ENCODE results near the gene FRYL. TPM values are rescaled to one million over a fixed set of nuclear protein-coding genes. Genes with fewer than 3 reads are reported as not detected.

Gene FRYL
- total RNA-seq, 1 experiment from 2014 or later: 53.9 TPM

GRCh38 chr4:48692044-48692443, 88.0 kb downstream of the FRYL start:
- peaks cover 45% of the 10 kb centered on the region for H3K79me2 ChIP-seq (ENCODE audit: low read depth)
- TF ChIP-seq EZH2 (IDR thresholded peaks at IDR 0.05; ENCODE audit: low read depth): no peak
- no peak for TF ChIP-seq CTCF (conservative IDR thresholded peaks at IDR 0.05)
- POLR2A ChIA-PET (ENCODE audit: unreplicated experiment): no interaction called here
- H4K20me1 ChIP-seq (ENCODE audit: insufficient read depth): no peaks in the 10 kb centered on the region
- peaks cover 3% of the 10 kb centered on the region; the same call in 1 of the 2 replicates for H3K4me1 ChIP-seq (replicated peaks; ENCODE audit: insufficient read depth)
- H3F3A ChIP-seq (ENCODE audit: insufficient read depth, low read depth): 0 out of 2 replicates have a peak, but pooled peaks cover 5% of the 10 kb centered on the region
- BruUV-seq (replicated peaks): no TSS peak
- no peak overlapping the region for H2AFZ ChIP-seq
- no peak overlapping the region for H3K4me2 ChIP-seq
- no peaks in the 10 kb centered on the region for H3K27me3 ChIP-seq (ENCODE audit: insufficient read depth, low read depth)
- DNase-seq: no peak
- no peak overlapping the region for H3K27ac ChIP-seq
- CTCF ChIA-PET: no interaction called here
- H3K4me3 ChIP-seq: no peak overlapping the region
- H3K9me2 ChIP-seq (ENCODE audit: insufficient read depth): no peaks in the 10 kb centered on the region
- H3K36me3 ChIP-seq (ENCODE audit: low read depth): no peaks in the 10 kb centered on the region
- intact Hi-C loops (cut with micrococcal nuclease; ENCODE audit: unreplicated experiment): loop anchor here (10.0 kb wide), 1 partner anchor 567 kb away; no protein-coding TSS in a partner anchor
- no peaks in the 10 kb centered on the region for H3K9me3 ChIP-seq (ENCODE audit: insufficient read depth, low read depth)

GRCh38 chr4:48688953-48689352, 91.1 kb downstream of the FRYL start:
- Histone ChIP-seq H3K9me2 (ENCODE audit: insufficient read depth) (no peaks in the 10 kb centered on the region), H2AFZ (no peak overlapping the region), H3K4me3 (no peak overlapping the region), H3K9me3 (ENCODE audit: insufficient read depth, low read depth) (no peaks in the 10 kb centered on the region), H4K20me1 (ENCODE audit: insufficient read depth) (no peaks in the 10 kb centered on the region), H3K79me2 (ENCODE audit: low read depth) (peaks cover 23% of the 10 kb centered on the region), H3K27me3 (ENCODE audit: insufficient read depth, low read depth) (no peaks in the 10 kb centered on the region), H3K36me3 (ENCODE audit: low read depth) (no peaks in the 10 kb centered on the region), H3K4me1 (replicated peaks; ENCODE audit: insufficient read depth) (no peaks in the 10 kb centered on the region; the same call in 1 of the 2 replicates), H3F3A (ENCODE audit: insufficient read depth, low read depth) (0 out of 2 replicates have a peak, but pooled peaks cover 4% of the 10 kb centered on the region), H3K27ac (no peak overlapping the region), H3K4me2 (no peak overlapping the region)
- no peak for TF ChIP-seq CTCF (conservative IDR thresholded peaks at IDR 0.05)
- TF ChIP-seq EZH2 (IDR thresholded peaks at IDR 0.05; ENCODE audit: low read depth): no peak
- no TSS peak for BruUV-seq (replicated peaks)
- CTCF ChIA-PET: no interaction called here
- POLR2A ChIA-PET (ENCODE audit: unreplicated experiment): no interaction called here
- no peak for DNase-seq
- intact Hi-C loops (cut with micrococcal nuclease; ENCODE audit: unreplicated experiment): no loop called here

GRCh38 chr4:48687313-48688051, 92.6 kb downstream of the FRYL start:
- BruUV-seq (replicated peaks): no TSS peak
- DNase-seq: no peak

More at GRCh38 chr4:48687313-48688051, 92.6 kb downstream of the FRYL start:
- ChIA-PET CTCF (no interaction called here), POLR2A (ENCODE audit: unreplicated experiment) (no interaction called here)
- H3K27ac ChIP-seq: no peak overlapping the region
- no peak overlapping the region for H3K4me3 ChIP-seq
- intact Hi-C loops (cut with micrococcal nuclease; ENCODE audit: unreplicated experiment): no loop called here
- H3K4me1 ChIP-seq (replicated peaks; ENCODE audit: insufficient read depth): no peaks in the 10 kb centered on the region; the same call in 1 of the 2 replicates
- H3K4me2 ChIP-seq: no peak overlapping the region
- TF ChIP-seq CTCF (conservative IDR thresholded peaks at IDR 0.05) (no peak), EZH2 (IDR thresholded peaks at IDR 0.05; ENCODE audit: low read depth) (no peak)
- H3K79me2 ChIP-seq (ENCODE audit: low read depth): peaks cover 10% of the 10 kb centered on the region; the same call in 1 of the 2 replicates
- no peaks in the 10 kb centered on the region for H3K27me3 ChIP-seq (ENCODE audit: insufficient read depth, low read depth)
- H3K9me3 ChIP-seq (ENCODE audit: insufficient read depth, low read depth): no peaks in the 10 kb centered on the region
- no peak overlapping the region for H2AFZ ChIP-seq
- no peaks in the 10 kb centered on the region for H3K9me2 ChIP-seq (ENCODE audit: insufficient read depth)
- H4K20me1 ChIP-seq (ENCODE audit: insufficient read depth): no peaks in the 10 kb centered on the region
- no peaks in the 10 kb centered on the region for H3K36me3 ChIP-seq (ENCODE audit: low read depth)
- H3F3A ChIP-seq (ENCODE audit: insufficient read depth, low read depth): peaks cover 4% of the 10 kb centered on the region; the same call in 1 of the 2 replicates

Measured in PC-9 (cell line).